ENCODE results near the gene C11orf24. TPM values are rescaled to one million over a fixed set of nuclear protein-coding genes. Genes with fewer than 3 reads are reported as not detected.

C11orf24 gene
- total and polyA plus RNA-seq, 2 donors (not counting 1 experiment from before 2014, with no cell fraction given) = 88.6 to 94.2 TPM

DNA sequence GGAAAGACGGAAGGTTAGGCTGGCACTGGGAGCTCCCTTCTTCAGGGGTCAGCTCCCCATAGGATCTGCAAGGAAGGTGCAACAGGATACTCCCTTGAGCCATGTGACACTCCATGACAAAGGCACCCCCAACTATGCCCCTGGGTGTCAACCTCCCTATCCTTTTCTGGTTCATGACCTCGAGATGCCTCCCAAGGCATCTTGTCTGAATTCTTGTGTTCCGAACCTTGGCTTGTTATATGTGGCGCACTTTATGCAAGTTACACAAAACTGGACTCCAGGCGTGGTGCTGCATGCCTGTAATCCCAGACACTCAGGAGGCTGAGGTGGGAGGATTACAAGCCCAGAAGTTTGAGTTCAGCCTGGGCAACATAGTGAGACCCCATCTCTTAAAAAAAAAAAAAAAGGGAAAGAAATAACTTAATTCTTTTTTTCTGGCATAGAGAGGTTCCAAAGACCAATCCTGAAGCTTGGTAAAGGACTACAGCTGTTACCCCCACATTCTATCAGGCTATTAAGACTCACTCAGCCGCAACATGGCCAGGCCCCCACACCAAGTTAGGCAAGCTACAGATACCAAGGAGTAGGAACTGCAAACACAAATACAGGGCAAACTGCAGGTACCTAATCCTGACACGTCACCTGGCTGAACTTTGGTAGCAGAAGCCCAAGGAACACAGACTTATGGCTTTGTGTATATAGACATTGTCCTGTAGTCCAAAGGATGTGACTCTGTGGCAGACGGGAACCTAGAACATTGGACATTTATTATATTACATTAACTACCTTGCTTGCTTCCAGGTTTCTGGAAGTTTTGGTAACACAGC, 1.4 kb downstream of the C11orf24 start:
- CTCF ChIA-PET = interaction anchor here (1.2 to 10.9 kb wide), 7 partner anchors 11 to 115 kb away, joined by 3 to 275 read pairs (median 6); no protein-coding TSS in a partner anchor
- POLR2A ChIA-PET = interaction anchor here (1.5 to 4.4 kb wide), 4 partner anchors 11 to 56 kb away, joined by 7 to 44 read pairs (median 12); partner anchors contain the start of gene KMT5B
- WGBS (ENCODE audit: insufficient coverage) = 80% methylated on average over 5 of the region's 8 CpGs
- Histone ChIP-seq H3K27me3 (replicated peaks in 1 of 4; ENCODE audit: control extremely low read depth in 1 of 4, control insufficient read depth in 3 of 4, insufficient read depth in 4 of 4, low read length in 3 of 4) (no peaks in the 10 kb centered on the region), H3K4me3 (ENCODE audit: control extremely low read depth in 1 of 5, extremely low read depth in 1 of 5, insufficient read depth in 1 of 5, low read depth in 2 of 5, low read length in 4 of 5) (peak overlapping the region; percentile 41 to 99 (median 98)), H4K20me1 (ENCODE audit: control insufficient read depth, insufficient read depth, low read length, poor library complexity, severe bottlenecking) (peaks cover 37% of the 10 kb centered on the region), H3K27ac (ENCODE audit: low read length in 2 of 2) (peak overlapping the region; percentile 98), H3K36me3 (replicated peaks in 1 of 2; ENCODE audit: control extremely low read depth in 1 of 2, control insufficient read depth in 1 of 2, extremely low read depth in 1 of 2, insufficient read depth in 2 of 2, low read length in 1 of 2) (peaks cover 0 to 33% of the 10 kb centered on the region in 2 experiments), H3K9me3 (ENCODE audit: control extremely low read depth in 1 of 3, control insufficient read depth in 2 of 3, insufficient read depth in 1 of 3, low read length in 2 of 3) (peaks cover 0 to 29% (median 10%) of the 10 kb centered on the region in 3 donors), H3K9ac (ENCODE audit: low read length) (peak overlapping the region; percentile 99), H3K79me2 (ENCODE audit: control insufficient read depth, insufficient read depth, low read length) (peaks cover 61% of the 10 kb centered on the region), H2AFZ (ENCODE audit: insufficient read depth, low read depth, low read length, poor library complexity, severe bottlenecking) (no peak overlapping the region), H3K4me2 (replicated peaks; ENCODE audit: low read depth, low read length, poor library complexity, severe bottlenecking) (peak overlapping the region; percentile 99), H3K4me1 (ENCODE audit: control insufficient read depth in 2 of 2, insufficient read depth in 2 of 2, low read length in 2 of 2) (peaks cover 74 to 85% of the 10 kb centered on the region in 2 donors)
- no peak for TF ChIP-seq EZH2 (IDR thresholded peaks at IDR 0.05; ENCODE audit: borderline replicate concordance, insufficient read depth, low read depth, low read length, poor library complexity, severe bottlenecking)
- TF ChIP-seq, protein P1, sequence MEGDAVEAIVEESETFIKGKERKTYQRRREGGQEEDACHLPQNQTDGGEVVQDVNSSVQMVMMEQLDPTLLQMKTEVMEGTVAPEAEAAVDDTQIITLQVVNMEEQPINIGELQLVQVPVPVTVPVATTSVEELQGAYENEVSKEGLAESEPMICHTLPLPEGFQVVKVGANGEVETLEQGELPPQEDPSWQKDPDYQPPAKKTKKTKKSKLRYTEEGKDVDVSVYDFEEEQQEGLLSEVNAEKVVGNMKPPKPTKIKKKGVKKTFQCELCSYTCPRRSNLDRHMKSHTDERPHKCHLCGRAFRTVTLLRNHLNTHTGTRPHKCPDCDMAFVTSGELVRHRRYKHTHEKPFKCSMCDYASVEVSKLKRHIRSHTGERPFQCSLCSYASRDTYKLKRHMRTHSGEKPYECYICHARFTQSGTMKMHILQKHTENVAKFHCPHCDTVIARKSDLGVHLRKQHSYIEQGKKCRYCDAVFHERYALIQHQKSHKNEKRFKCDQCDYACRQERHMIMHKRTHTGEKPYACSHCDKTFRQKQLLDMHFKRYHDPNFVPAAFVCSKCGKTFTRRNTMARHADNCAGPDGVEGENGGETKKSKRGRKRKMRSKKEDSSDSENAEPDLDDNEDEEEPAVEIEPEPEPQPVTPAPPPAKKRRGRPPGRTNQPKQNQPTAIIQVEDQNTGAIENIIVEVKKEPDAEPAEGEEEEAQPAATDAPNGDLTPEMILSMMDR (IDR thresholded peaks at IDR 0.05) = no peak
- DNase-seq (no peak), ATAC-seq (ENCODE audit: low read depth) (no peak)
- H3K4me1 Mint-ChIP-seq = peaks cover 82% of the 10 kb centered on the region
- peak overlapping the region; percentile 97 for H3K27ac Mint-ChIP-seq
- H3K9me3 Mint-ChIP-seq (ENCODE audit: insufficient read depth) = no peaks in the 10 kb centered on the region
- peak overlapping the region; percentile 91 for H3K4me3 Mint-ChIP-seq
- H3K27me3 Mint-ChIP-seq = no peaks in the 10 kb centered on the region
- intact Hi-C loops (cut with micrococcal nuclease) = loop anchor here (1.0 to 5.0 kb wide), 5 partner anchors 13 to 263 kb away; partner anchors contain the start of gene NDUFS8
